GM06990 (cell line): ENCODE data around the gene ST3GAL6.

ENCODE experiments used
- DNase-seq: peaks from one replicate; pipeline ENCODE4 v3.0.0-alpha.2; 2011; ENCODE audit not compliant: insufficient read length; ENCODE audit errors: extremely low read depth
- H3K27me3 ChIP-seq: replicated peaks from 2 replicates; pipeline ENCODE4 v1.6.0; 2011; ENCODE audit warnings: low read length; ENCODE audit not compliant: control insufficient read depth, insufficient read depth
- H3K36me3 ChIP-seq: 2 replicates; pipeline ENCODE4 v1.5.1; 2011; ENCODE audit warnings: low read length; ENCODE audit not compliant: control insufficient read depth, insufficient read depth
- H3K4me3 ChIP-seq: replicated peaks from 2 replicates; pipeline ENCODE4 v1.5.1; 2011; ENCODE audit warnings: low read depth, mild to moderate bottlenecking, control low read depth, low read length
- TF ChIP-seq, protein P1 (sequence below): IDR thresholded peaks from 2 replicates; pipeline ENCODE4 v1.5.1; 2011; ENCODE audit warnings: low read length, control low read depth, mild to moderate bottlenecking, inconsistent platforms; ENCODE audit not compliant: insufficient read depth, poor library complexity, severe bottlenecking

ST3GAL6 gene

GRCh38 chr3:98725352-98725751 is 37.8 kb upstream of the ST3GAL6 start:
- no peak for DNase-seq
- no peaks in the 10 kb centered on the region for H3K27me3 ChIP-seq
- no peak overlapping the region for H3K4me3 ChIP-seq
- TF ChIP-seq, protein P1, sequence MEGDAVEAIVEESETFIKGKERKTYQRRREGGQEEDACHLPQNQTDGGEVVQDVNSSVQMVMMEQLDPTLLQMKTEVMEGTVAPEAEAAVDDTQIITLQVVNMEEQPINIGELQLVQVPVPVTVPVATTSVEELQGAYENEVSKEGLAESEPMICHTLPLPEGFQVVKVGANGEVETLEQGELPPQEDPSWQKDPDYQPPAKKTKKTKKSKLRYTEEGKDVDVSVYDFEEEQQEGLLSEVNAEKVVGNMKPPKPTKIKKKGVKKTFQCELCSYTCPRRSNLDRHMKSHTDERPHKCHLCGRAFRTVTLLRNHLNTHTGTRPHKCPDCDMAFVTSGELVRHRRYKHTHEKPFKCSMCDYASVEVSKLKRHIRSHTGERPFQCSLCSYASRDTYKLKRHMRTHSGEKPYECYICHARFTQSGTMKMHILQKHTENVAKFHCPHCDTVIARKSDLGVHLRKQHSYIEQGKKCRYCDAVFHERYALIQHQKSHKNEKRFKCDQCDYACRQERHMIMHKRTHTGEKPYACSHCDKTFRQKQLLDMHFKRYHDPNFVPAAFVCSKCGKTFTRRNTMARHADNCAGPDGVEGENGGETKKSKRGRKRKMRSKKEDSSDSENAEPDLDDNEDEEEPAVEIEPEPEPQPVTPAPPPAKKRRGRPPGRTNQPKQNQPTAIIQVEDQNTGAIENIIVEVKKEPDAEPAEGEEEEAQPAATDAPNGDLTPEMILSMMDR, result no peak
- no peaks in the 10 kb centered on the region for H3K36me3 ChIP-seq

- H3K36me3 ChIP-seq, result no peaks in the 10 kb centered on the region
- no peak for DNase-seq
- H3K27me3 ChIP-seq, result no peaks in the 10 kb centered on the region
- TF ChIP-seq, protein P1, result no peak
- H3K4me3 ChIP-seq, result no peak overlapping the region
Measured at GRCh38 chr3:98726084-98726483, 37.1 kb upstream of the ST3GAL6 start.

DNA sequence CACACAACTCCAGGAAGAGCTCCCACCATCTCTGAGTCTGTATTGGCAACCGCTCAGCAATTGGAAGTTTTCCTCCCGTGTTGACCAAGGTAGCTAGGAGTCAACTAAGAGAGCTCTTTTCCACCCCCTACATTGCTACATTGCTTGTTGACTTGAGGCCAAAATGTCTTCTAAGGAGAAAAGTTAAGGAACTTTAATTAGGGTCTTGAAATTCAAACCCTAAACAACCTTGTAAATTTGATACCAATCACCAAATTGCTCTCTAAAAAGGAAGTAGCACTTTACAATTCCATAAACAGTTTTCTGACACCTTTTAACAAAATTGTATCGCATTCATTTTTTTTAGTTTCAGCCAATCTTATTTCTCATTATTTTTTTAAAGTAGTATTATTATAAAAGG is 35.5 kb upstream of the ST3GAL6 start:
- DNase-seq, result no peak
- H3K36me3 ChIP-seq, result no peaks in the 10 kb centered on the region
- TF ChIP-seq, protein P1, result no peak
- no peak overlapping the region for H3K4me3 ChIP-seq
- H3K27me3 ChIP-seq, result no peaks in the 10 kb centered on the region; the same call in 1 of the 2 replicates

GRCh38 chr3:98728672-98729071 is 34.5 kb upstream of the ST3GAL6 start:
- TF ChIP-seq, protein P1, result no peak
- Histone ChIP-seq H3K27me3 (no peaks in the 10 kb centered on the region; the same call in 1 of the 2 replicates), H3K36me3 (no peaks in the 10 kb centered on the region), H3K4me3 (no peak overlapping the region)
- no peak for DNase-seq

DNA sequence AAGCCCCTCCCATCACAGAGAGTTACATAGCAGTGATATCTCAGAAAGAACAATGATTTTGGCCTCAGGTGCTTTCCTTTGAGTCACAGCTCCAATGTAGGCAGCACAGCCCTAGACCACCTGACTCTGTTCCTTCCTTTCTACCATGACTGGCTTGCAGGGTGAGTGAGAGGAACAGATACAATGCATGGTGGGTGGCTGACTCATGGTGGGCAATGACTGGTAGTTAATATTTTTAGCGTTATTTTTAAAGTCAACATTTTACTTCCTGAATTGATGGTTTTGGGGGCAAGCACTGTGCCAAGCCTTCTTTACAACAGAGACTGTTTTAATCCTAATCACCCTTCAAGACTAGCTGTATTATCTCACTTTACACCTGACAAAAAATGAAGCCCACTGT is 32.8 kb upstream of the ST3GAL6 start:
- TF ChIP-seq, protein P1, result no peak
- no peak overlapping the region for H3K4me3 ChIP-seq
- H3K27me3 ChIP-seq, result no peaks in the 10 kb centered on the region; the same call in 1 of the 2 replicates
- H3K36me3 ChIP-seq, result no peaks in the 10 kb centered on the region
- DNase-seq, result peak; percentile 62
